GM19023 (cell line): ENCODE measurements around the gene IKZF3.

ENCODE experiments used
- ATAC-seq: cut with Tn5 transposase; IDR thresholded peaks from one replicate; pipeline ENCODE4 v1.9.1; 2021; ENCODE audit warnings: mild to moderate bottlenecking, moderate library complexity; ENCODE audit not compliant: unreplicated experiment

IKZF3 gene

GRCh38 chr17:39818358-39819000 lies 45.6 kb downstream of the IKZF3 start:
- ATAC-seq = no peak

DNA sequence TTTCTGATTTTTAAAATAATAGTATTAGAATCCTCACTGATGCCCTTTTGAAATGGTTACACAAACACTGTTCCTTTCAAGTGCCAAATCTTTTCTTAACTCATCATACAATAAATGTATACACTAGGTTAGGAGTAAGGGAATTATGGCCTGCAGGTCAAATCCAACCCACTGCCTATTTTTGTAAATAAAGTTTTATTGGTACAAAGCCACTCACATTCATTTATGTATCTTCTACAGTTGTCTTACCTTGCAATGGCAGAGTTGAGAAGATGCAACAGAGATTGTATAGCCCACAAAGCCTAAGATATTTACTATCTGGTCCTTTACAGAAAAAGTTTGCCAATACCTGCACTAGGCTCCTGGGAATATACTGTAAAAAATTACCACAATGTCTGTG lies 47.8 kb downstream of the IKZF3 start:
- ATAC-seq = no peak

GRCh38 chr17:39814497-39814896 lies 49.6 kb downstream of the IKZF3 start:
- ATAC-seq = no peak

DNA sequence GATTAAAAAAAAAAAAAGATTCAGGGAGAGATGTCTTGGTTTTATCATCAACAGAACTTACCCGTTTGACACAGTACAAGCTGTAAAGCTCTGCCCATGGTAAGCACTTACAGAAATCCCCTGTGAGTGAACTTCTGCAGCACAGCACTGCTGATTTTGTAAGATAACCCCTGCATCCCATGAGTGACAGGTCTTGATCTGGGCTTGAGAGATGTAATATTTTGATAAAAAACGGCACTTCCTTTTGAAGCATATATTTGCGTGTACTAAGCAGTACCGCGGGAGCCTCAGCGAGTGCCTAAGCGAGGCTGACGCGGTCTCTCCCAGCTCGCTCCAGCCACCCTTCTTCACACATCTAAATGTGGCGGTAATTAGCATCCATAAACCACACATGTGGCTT lies 50.5 kb downstream of the IKZF3 start:
- ATAC-seq = no peak

DNA sequence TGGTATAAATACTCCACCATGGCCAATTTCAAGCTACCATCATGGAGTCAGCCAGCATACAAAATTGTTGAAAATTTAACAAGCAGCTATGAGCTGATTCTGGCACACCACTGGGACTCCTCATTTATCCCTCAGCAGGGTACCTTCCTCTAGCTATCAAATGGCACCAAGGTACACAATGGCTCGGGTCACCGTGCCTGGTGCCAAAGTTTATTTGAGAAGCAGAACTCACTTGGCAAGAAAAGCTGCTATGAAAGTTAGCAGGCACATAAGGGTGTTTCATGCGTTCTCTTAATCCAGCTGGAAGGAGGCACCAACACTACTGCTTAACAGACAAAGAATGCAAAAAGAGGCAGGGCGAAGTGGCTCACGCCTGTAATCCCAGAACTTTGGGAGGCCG lies 51.6 kb downstream of the IKZF3 start:
- no peak for ATAC-seq

DNA sequence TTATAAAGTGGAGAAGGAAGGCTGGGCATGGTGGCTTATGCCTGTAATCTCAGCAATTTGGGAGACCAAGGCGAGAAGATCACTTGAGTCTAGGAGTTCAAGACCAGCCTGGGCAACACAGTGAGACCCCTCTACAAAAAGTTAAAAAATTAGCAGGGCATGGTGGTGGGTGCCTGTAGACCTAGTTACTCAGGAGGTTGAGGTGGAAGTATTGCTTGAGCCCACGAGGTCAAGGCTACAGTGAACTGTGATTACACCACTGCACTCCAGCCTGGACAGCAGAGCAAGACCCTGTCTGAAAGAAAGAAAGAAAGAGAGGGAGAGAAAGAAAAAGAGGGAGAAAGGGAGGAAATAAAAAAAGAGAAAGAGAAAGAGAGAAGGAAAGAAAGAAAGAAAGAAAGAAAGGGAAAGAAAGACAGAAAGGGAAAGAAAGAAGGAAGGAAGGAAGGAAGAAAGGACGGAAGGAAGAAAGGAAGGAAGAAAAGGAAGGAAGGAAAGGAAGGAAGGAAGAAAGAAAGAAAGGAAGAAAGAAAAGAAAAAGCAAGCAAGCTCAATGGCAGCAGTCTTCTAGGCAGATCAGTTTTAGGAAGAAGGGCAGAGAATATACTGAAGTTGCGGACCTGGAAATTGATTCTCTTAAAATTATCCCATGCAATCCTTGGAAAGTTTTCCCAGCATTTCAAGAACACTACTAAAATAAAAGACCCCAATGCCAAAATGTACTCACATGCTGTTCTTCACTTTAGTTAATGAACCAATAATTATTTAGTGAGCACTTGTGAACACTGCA lies 53.0 kb downstream of the IKZF3 start:
- no peak for ATAC-seq

DNA sequence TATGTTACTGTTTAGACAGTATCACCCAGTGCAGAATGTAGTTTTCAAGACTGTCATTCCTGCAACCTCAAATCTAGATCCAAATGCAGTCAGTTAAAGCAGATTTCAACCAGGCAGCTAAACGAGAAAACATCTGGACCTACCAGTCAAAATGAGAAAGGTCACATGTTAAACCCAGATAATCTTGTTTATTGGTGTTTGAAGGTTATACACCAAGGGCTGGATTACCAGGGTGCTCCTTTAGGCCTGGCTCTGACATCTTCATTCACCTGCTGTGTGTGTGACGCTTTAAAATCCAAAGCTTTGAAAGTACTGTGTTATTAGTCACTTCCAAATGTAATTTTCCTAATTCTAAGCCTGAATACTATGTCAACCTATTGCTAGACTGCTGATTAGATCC lies 54.9 kb downstream of the IKZF3 start:
- no peak for ATAC-seq

- ATAC-seq = no peak
These were observed 55.6 kb downstream of the IKZF3 start for GRCh38 chr17:39808409-39808997.

DNA sequence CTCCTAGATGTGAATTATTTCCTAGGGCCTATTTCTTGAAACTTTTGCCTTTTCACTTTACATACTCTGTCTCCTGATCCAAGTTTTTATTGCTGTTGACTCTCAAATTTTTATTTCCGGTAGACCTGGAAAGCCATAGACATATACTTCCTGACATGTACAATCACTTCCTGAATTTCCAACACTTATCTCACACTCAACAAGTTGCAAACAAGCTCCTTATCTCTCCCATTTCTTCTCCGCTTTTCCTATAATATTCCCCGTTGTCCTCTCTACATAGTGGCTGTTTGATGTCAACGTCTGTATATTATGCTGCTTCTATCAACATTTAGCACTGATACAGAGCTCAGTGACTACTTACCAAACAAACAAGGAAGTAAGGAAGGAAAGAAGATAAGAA lies 59.3 kb downstream of the IKZF3 start:
- no peak for ATAC-seq

DNA sequence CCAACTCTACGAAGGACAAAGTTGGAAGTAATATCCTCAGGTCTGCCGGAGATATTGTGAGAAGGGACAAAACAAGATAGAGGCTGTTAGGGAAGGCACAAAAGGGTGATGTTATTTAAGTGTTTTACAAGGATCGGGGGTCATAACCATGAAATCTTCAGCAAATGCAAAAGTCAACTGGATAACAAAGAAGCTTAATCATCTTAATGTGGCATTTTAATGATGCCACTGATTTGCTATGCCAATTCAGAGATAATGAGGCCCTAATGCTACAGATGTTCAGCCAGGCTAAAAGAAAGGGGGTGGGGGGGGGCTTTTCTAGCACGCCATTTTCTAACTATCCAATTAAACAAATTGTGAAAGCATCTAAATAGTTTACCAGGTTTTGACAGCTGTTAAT lies 63.1 kb downstream of the IKZF3 start:
- no peak for ATAC-seq

- ATAC-seq = no peak
These were observed 63.6 kb downstream of the IKZF3 start for GRCh38 chr17:39800540-39800939.

DNA sequence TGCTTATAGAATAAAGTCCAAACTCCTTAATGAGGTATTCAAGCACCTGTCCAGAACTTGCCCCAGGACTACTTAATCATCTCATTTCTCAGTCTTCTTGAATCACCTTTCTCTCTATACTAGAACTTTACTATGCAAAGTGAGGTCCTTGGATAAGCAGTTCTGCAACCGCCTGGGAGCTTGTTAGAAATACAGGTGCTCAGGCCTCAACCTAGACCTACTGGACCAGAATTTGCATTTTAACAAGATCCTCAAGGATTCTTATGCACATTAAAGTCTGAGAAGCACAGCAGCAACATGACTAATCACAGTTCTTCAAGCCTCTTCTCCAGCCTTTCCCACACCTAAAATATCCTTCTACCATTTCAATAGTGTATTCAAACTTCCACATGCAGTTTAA lies 64.7 kb downstream of the IKZF3 start:
- no peak for ATAC-seq

GRCh38 chr17:39794249-39794970 lies 69.7 kb downstream of the IKZF3 start:
- peak; percentile 87 for ATAC-seq

- no peak for ATAC-seq
These were observed 70.7 kb downstream of the IKZF3 start for GRCh38 chr17:39793301-39793872.

DNA sequence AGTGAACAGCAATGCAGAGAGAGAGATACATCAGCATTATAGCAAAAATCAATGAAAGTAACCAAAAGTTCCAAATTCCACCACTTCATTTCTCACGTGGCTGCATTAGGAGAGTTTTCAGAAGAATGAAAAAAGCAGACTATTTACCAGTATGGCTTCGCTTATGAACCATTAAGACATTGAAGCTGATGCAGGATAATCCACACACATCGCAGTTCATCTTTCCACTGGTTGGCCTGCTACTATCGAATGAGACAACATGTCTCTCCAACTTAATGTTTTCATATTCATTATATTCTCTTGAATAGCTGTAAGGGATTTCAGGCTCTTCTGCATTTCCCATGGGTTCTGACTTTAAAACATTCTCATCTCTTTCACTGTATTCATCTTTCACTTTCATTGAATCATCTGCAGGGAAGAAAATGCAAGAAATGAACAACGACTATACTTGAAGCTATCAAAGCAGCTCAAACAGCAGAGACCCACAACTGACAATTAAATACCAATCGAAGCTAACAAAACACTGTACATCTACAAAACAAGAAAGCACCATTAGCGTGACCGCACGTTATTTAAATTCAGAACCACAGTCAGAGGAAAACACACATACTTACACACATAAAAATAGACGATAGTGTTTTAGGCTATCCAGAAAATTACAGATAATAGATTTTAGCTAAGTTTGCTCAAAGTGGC lies 71.4 kb downstream of the IKZF3 start:
- no peak for ATAC-seq

DNA sequence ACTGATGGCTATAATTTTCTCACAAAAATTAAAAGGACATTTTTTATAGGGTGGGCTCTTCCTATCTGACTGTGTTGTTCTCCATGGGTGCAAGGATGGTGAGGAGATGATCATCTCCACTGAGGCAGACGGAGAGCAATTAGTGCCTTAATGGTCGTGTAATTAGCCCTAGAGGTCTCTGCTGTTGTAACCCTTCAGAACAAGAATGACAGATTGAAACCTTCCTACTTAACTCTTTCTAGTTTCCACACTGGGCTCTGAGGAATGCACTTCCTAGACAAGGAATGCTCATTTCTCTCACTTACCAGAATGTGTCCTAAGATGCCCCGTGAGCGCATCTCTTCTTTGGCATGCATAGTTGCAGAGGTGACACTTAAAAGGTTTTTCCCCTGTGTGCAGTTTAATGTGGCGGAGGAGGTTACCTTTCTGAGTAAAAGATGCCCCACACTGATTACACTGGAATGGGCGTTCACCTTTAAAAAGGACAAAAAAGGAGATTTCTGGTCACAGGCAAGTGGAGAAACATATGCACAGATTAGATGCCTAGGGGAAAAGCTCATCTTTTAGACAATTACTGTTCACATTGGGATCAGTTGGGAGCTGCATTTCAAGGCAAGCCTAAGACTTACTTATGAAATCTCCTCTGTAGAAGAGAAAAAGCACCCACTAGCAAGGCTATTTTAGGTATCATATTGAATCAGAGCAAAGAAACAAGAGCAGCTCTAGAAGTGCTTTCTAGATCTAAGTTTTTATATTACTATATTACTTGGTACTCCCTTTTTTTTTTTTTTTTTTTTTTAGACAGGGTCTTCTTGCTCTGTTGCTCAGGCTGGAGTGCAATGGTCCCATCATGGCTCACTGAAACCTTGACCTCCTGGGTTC lies 72.8 kb downstream of the IKZF3 start:
- ATAC-seq = no peak

- no peak for ATAC-seq
These were observed 76.2 kb downstream of the IKZF3 start for GRCh38 chr17:39787743-39788484.

- no peak for ATAC-seq
These were observed 77.1 kb downstream of the IKZF3 start for GRCh38 chr17:39787041-39787440.

DNA sequence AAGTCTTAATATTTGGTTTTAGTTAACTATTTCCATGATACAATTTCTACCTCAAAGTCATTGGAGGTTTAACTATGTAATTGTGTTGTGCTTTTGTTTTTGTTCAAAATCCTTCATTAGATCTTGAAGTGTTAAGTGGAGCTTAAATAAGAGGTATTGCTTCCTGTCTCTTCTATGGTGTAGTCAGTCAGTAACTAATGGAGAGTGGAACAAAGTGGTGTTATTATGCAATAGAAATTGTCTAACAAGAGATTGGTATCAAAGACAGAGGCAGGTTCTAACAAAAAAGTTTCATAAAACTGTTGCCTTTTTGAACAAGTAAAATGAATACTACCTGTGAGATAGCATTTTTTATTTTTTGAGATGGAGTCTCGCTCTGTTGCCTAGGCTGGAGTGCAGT lies 81.1 kb downstream of the IKZF3 start:
- no peak for ATAC-seq
